ENCODE data around the gene ZBED5.

ZBED5 gene
- total RNA-seq = 39.0 to 109 (median 57.3) reads per million in 9 experiments

- Mint-ChIP-seq H3K36me3 (ENCODE audit: insufficient read depth) (peaks cover 44% of the 10 kb centered on the region), H3K9me3 (no peaks in the 10 kb centered on the region), H3K27ac (peak within 1 kb of the TSS; percentile 99 to 100), H3K4me1 (ENCODE audit: low read depth in 2 of 2) (peaks cover 24 to 42% of the 10 kb centered on the region in 2 donors), H3K4me3 (peak within 1 kb of the TSS; percentile 97 to 100), H3K27me3 (no peaks in the 10 kb centered on the region)
- ATAC-seq (replicated peaks) (peak; percentile 86), DNase-seq (peak; percentile 92 to 95 (median 95))
Observed at GRCh38 chr11:10857709-10858438, at the start of gene ZBED5. Gene ZBED5 (minus strand): TSS chr11:10858053. CDS start chr11:10854945, 3,108 bp downstream.

- ATAC-seq (replicated peaks) = no peak
- Mint-ChIP-seq H3K4me1 (ENCODE audit: low read depth in 2 of 2) (peaks cover 0 to 3% of the 10 kb centered on the region in 2 donors), H3K4me3 (no peak overlapping the region), H3K36me3 (ENCODE audit: insufficient read depth) (no peaks in the 10 kb centered on the region), H3K9me3 (no peaks in the 10 kb centered on the region), H3K27me3 (peaks cover 26 to 44% of the 10 kb centered on the region in 2 donors), H3K27ac (no peak overlapping the region)
- DNase-seq = no peak
Observed at GRCh38 chr11:10906521-10906920, 48.7 kb upstream of the ZBED5 start.

GRCh38 chr11:10902301-10903063 lies 44.6 kb upstream of the ZBED5 start:
- Mint-ChIP-seq H3K27ac (no peak overlapping the region), H3K4me3 (no peak overlapping the region), H3K9me3 (no peaks in the 10 kb centered on the region), H3K4me1 (ENCODE audit: low read depth in 2 of 2) (peaks cover 0 to 3% of the 10 kb centered on the region in 2 donors), H3K36me3 (ENCODE audit: insufficient read depth) (no peaks in the 10 kb centered on the region), H3K27me3 (peaks cover 20 to 53% of the 10 kb centered on the region in 2 donors)
- ATAC-seq (replicated peaks) (no peak), DNase-seq (no peak)

- Mint-ChIP-seq H3K4me1 (ENCODE audit: low read depth in 2 of 2) (peaks cover 0 to 3% of the 10 kb centered on the region in 2 donors), H3K4me3 (no peak overlapping the region), H3K36me3 (ENCODE audit: insufficient read depth) (no peaks in the 10 kb centered on the region), H3K27me3 (peaks cover 8 to 51% of the 10 kb centered on the region in 2 donors), H3K27ac (peak overlapping the region in 1 of 2 donors; percentile 69), H3K9me3 (no peaks in the 10 kb centered on the region)
- DNase-seq (no peak), ATAC-seq (replicated peaks) (no peak)
Observed at GRCh38 chr11:10900681-10901415, 43.0 kb upstream of the ZBED5 start.

GRCh38 chr11:10899121-10899830 lies 41.4 kb upstream of the ZBED5 start:
- no peak overlapping the region for H3K27ac Mint-ChIP-seq
- DNase-seq (no peak), ATAC-seq (replicated peaks) (no peak)
- H3K27me3 Mint-ChIP-seq = peaks cover 8 to 42% of the 10 kb centered on the region in 2 donors
- peaks cover 0 to 3% of the 10 kb centered on the region in 2 donors for H3K4me1 Mint-ChIP-seq (ENCODE audit: low read depth in 2 of 2)
- no peaks in the 10 kb centered on the region for H3K9me3 Mint-ChIP-seq
- no peak overlapping the region for H3K4me3 Mint-ChIP-seq
- H3K36me3 Mint-ChIP-seq (ENCODE audit: insufficient read depth) = no peaks in the 10 kb centered on the region

- DNase-seq (no peak), ATAC-seq (replicated peaks) (no peak)
- no peaks in the 10 kb centered on the region for H3K9me3 Mint-ChIP-seq
- no peak overlapping the region for H3K27ac Mint-ChIP-seq
- H3K36me3 Mint-ChIP-seq (ENCODE audit: insufficient read depth) = no peaks in the 10 kb centered on the region
- H3K27me3 Mint-ChIP-seq = peaks cover 8 to 37% of the 10 kb centered on the region in 2 donors
- H3K4me3 Mint-ChIP-seq = no peak overlapping the region
- H3K4me1 Mint-ChIP-seq (ENCODE audit: low read depth in 2 of 2) = peaks cover 0 to 3% of the 10 kb centered on the region in 2 donors
Observed at GRCh38 chr11:10898763-10899025, 40.8 kb upstream of the ZBED5 start.

- Mint-ChIP-seq H3K27me3 (peaks cover 4 to 31% of the 10 kb centered on the region in 2 donors), H3K27ac (no peak overlapping the region), H3K9me3 (no peaks in the 10 kb centered on the region), H3K4me1 (ENCODE audit: low read depth in 2 of 2) (peaks cover 0 to 3% of the 10 kb centered on the region in 2 donors), H3K4me3 (no peak overlapping the region), H3K36me3 (ENCODE audit: insufficient read depth) (no peaks in the 10 kb centered on the region)
- ATAC-seq (replicated peaks) = no peak
- no peak for DNase-seq
Observed at GRCh38 chr11:10898003-10898762, 40.3 kb upstream of the ZBED5 start.

- no peak for ATAC-seq (replicated peaks)
Observed at GRCh38 chr11:10897150-10897549, 39.3 kb upstream of the ZBED5 start.

GRCh38 chr11:10896493-10896892 lies 38.6 kb upstream of the ZBED5 start:
- Mint-ChIP-seq H3K36me3 (ENCODE audit: insufficient read depth) (no peaks in the 10 kb centered on the region), H3K27me3 (peaks cover 0 to 15% of the 10 kb centered on the region in 2 donors), H3K4me1 (ENCODE audit: low read depth in 2 of 2) (peaks cover 0 to 3% of the 10 kb centered on the region in 2 donors), H3K4me3 (no peak overlapping the region), H3K27ac (peak overlapping the region in 1 of 2 donors; percentile 9), H3K9me3 (no peaks in the 10 kb centered on the region)
- ATAC-seq (replicated peaks) = no peak
- no peak for DNase-seq

More at GRCh38 chr11:10897150-10897549, 39.3 kb upstream of the ZBED5 start:
- no peak overlapping the region for H3K4me3 Mint-ChIP-seq
- H3K27ac Mint-ChIP-seq = no peak overlapping the region
- peaks cover 0 to 21% of the 10 kb centered on the region in 2 donors for H3K27me3 Mint-ChIP-seq
- H3K36me3 Mint-ChIP-seq (ENCODE audit: insufficient read depth) = no peaks in the 10 kb centered on the region
- DNase-seq = no peak
- no peaks in the 10 kb centered on the region for H3K9me3 Mint-ChIP-seq
- peaks cover 0 to 3% of the 10 kb centered on the region in 2 donors for H3K4me1 Mint-ChIP-seq (ENCODE audit: low read depth in 2 of 2)

- H3K27me3 Mint-ChIP-seq = peaks cover 0 to 13% of the 10 kb centered on the region in 2 donors
- ATAC-seq (replicated peaks) (no peak), DNase-seq (no peak)
- H3K4me1 Mint-ChIP-seq (ENCODE audit: low read depth in 2 of 2) = peaks cover 0 to 3% of the 10 kb centered on the region in 2 donors
- H3K4me3 Mint-ChIP-seq = no peak overlapping the region
- no peaks in the 10 kb centered on the region for H3K9me3 Mint-ChIP-seq
- no peak overlapping the region for H3K27ac Mint-ChIP-seq
- no peaks in the 10 kb centered on the region for H3K36me3 Mint-ChIP-seq (ENCODE audit: insufficient read depth)
Observed at GRCh38 chr11:10895285-10895684, 37.4 kb upstream of the ZBED5 start.

GRCh38 chr11:10894666-10895065 lies 36.8 kb upstream of the ZBED5 start:
- no peak overlapping the region for H3K4me3 Mint-ChIP-seq

GRCh38 chr11:10893714-10894151 lies 35.9 kb upstream of the ZBED5 start:
- no peak for DNase-seq

More at GRCh38 chr11:10894666-10895065, 36.8 kb upstream of the ZBED5 start:
- Mint-ChIP-seq H3K27ac (no peak overlapping the region), H3K9me3 (no peaks in the 10 kb centered on the region), H3K36me3 (ENCODE audit: insufficient read depth) (no peaks in the 10 kb centered on the region), H3K27me3 (peaks cover 0 to 17% of the 10 kb centered on the region in 2 donors), H3K4me1 (ENCODE audit: low read depth in 2 of 2) (peaks cover 0 to 3% of the 10 kb centered on the region in 2 donors)
- no peak for DNase-seq
- no peak for ATAC-seq (replicated peaks)

More at GRCh38 chr11:10893714-10894151, 35.9 kb upstream of the ZBED5 start:
- H3K9me3 Mint-ChIP-seq = no peaks in the 10 kb centered on the region
- H3K27ac Mint-ChIP-seq = no peak overlapping the region
- peaks cover 0 to 3% of the 10 kb centered on the region in 2 donors for H3K4me1 Mint-ChIP-seq (ENCODE audit: low read depth in 2 of 2)
- no peak for ATAC-seq (replicated peaks)
- H3K4me3 Mint-ChIP-seq = no peak overlapping the region
- H3K36me3 Mint-ChIP-seq (ENCODE audit: insufficient read depth) = no peaks in the 10 kb centered on the region
- H3K27me3 Mint-ChIP-seq = peaks cover 0 to 26% of the 10 kb centered on the region in 2 donors
